Epidermal melanocyte (primary cell): ENCODE data around the gene STK38L.

Source experiments
- DNase-seq: peaks from one replicate; pipeline ENCODE4 v3.0.0; 2011; ENCODE audit warnings: low spot score; ENCODE audit not compliant: insufficient read length

STK38L gene

DNA sequence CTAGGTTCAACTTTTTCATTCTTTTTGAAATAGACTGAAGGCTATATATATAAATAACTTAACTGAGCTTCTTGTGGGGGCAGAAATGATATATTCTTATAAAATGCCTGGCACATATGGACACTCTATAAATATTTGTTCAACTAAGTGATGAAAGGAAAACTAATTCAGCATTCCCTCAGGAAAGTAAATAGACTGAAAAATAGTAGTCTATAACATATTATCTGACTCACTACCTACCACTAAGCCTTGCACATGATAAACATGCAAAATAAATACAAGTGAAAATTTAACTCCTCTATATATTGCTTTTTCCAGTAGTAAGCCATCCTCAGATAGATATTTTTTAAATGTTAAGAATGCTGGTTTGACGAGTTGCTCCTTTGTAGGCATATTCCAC lies 72.9 kb downstream of the STK38L start:
- DNase-seq: no peak

- no peak for DNase-seq
These were observed 75.3 kb downstream of the STK38L start for GRCh38 chr12:27319409-27319808.

DNA sequence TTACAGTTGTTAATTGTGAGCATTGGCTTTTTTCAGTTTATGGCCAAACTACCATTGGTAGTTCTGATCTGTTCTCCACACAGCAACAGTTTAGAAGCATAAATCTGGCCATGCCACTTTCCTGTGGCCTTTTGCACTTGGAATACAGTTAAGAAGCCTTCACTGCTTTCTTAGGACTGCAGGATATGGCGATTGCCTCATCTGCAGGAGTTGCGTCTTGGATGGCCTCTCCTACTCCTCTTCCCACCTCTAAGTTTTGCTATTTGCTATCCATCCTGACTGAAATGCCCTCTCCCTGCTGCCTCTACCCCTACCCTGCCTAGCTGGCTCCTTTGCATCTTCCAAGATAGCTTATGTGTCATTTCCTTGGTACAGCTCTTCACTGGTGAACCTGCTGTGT lies 75.8 kb downstream of the STK38L start:
- DNase-seq: no peak

DNA sequence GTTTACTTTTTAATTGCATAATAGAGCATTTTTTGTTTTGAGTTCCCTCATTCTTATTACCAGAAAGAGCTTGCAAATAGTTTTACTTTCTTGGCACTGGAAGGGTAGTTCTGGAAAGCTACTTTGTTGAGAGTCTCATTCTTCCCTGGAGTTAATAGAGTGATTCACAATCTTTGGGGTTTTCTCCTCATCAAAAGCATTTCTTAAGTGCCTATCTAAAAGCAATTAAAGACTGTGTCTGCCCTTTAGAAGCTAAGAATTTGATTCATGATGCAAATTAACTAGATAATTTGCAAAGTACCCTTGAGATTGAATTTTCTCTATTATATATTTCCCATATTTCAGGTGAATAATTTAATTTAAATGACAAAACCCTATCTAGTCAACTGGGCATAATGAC lies 80.4 kb downstream of the STK38L start:
- no peak for DNase-seq

DNA sequence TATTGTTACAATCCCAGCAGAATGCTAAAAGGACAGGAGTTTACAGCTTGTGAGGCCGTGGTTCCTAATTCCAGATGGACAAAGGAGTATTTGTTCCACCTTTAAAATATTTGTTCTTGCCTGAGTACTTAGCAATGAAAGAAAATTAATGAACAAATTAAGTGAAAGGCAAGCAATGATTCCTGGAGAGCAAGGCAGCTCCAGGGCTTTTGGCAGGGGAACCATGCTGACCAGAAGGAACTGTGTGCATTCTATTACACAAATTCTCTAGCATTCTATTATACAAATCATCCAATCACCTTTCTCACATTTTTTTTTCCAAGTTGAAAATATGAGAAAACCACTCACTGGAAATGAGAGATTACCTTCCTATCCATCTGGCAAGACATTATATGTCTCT lies 86.8 kb downstream of the STK38L start:
- DNase-seq: no peak

- no peak for DNase-seq
These were observed 87.3 kb downstream of the STK38L start for GRCh38 chr12:27331291-27331926.

GRCh38 chr12:27331927-27332324 lies 87.8 kb downstream of the STK38L start:
- DNase-seq: no peak

DNA sequence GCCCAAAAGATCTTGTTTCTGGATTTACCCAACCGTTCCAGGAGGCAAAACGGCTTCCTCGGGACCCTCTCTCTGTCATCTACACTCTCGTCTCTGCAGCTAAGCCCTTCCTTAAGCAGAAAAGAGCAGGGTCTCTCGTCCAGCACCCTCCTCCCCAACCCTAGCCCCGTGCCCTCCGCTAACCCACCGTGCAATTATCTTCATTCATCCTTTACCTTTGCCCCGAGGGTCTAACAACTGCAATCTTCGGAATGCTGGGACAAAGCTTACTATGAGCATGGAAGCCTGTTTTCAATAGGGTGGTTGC lies 88.3 kb downstream of the STK38L start:
- DNase-seq: no peak

- DNase-seq: no peak
These were observed 88.8 kb downstream of the STK38L start, which contains the start of gene BMAL2 for GRCh38 chr12:27332714-27333402. Gene BMAL2 (plus strand): TSS chr12:27332836. CDS start chr12:27333073, 237 bp downstream.

DNA sequence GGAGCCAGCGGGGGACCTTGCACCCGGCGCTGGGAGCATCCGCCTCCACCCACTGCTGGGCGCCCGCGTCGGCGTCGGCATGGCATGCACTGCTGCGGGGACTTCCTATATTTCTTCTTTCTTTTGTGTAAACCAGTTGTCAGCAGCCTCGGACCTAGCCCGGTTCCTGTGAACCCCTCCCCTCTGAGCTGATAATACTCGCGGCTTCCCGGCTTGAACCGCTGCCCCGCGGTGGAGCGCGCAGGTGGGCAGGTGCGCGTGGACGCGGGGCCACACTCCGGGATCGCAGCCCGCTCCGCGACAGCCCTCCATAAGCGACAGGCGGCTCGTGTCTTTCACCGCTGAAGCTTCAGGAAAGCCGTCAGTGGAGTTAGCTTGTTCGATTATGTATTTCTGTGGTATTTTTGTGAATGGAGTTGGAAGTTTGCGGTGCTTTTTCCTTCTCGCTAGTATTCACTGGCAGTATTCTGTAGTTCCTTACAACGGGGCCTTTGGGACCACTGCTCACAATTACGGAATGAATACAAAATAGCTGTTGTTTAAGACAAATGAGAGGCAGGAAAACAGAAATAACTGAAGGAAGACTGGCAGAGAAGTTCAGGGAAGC lies 89.4 kb downstream of the STK38L start:
- DNase-seq: no peak

DNA sequence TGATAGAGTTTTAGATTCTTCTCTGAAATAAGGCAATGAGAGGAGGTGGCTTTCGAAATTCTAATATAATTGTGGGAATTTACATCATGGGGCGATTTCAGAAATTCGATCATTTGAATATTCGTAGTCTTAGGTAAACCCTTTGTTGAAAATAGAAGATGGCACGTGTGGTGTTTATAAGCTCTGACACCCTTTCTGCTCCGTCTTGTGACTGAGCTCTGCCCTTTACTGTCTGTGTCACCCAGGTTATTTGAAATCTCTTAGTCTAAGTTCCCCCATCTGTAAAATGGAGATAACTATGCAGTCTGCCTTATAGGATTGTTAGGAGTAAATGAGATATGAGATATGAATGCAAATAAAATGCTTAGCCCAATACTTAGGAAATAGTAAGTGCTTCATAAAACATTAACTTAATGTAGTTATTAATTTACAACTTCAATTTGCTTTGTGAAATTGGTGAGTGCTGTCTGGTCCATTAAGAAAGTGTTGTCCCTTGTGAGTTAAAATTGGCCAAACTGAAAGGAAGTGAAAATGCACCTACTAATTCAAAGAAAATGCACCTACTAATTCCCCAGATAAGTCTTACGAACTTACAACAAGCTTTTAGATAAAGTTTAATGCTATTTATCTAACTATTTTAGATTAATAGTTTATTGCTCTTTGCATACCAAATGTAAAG lies 90.1 kb downstream of the STK38L start:
- DNase-seq: no peak

DNA sequence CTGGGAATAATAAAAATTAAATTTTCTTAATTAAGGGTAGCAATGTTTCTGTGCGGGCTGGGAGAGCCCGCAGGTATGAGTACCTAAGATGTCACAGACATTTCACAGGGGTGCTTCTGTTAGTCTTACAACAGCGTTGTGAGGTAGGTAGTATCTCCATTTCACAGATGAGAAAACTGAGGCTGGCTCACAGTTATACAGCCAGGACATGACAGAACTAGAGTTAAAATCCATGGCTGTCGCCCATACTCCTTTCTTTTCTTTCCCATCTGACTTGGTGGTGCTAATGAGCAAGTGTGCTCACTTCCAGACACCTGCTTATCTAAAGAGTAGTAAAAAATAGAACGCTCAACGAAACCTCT lies 90.6 kb downstream of the STK38L start:
- no peak for DNase-seq

- DNase-seq: no peak
These were observed 91.5 kb downstream of the STK38L start for GRCh38 chr12:27335364-27336281.

- DNase-seq: no peak
These were observed 92.2 kb downstream of the STK38L start for GRCh38 chr12:27336282-27336653.

GRCh38 chr12:27337376-27337775 lies 93.3 kb downstream of the STK38L start:
- no peak for DNase-seq

GRCh38 chr12:27338473-27338872 lies 94.4 kb downstream of the STK38L start:
- no peak for DNase-seq

DNA sequence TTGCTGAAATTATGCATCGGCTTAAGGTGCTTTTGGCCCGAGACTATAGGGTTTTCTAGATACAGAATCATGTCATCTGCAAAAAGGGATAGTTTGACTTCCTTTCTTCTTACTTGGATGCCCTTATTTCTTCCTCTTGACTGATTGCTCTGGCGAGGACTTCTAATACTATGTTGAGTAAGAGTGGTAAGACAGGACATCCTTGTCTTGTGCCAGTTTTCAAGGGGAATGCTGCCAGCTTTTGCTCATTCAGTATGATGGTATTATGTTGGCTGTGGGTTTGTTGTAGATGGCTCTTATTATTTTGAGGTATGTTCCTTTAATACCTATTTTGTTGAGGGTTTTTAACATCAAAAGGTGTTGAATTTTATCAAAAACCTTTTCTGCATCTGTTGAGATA lies 96.9 kb downstream of the STK38L start:
- DNase-seq: no peak

DNA sequence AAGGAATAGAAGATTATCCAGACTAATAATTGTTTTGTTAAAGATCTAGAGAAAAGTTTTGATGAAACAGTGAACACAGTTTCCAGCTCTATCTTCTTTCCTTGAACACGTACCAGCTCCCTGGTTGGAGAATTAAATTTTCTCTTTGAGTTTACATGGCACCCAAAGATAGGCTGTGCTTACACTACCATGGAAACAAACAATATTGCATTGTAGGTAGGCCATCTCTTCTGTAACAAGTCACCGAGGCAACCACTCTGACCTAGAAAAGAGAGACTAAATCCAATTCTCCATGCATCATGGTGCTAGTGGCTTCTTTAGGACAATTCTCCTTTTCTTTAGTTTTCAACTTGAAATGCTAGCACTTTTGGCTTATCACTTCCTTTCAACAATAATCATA lies 98.5 kb downstream of the STK38L start:
- no peak for DNase-seq

DNA sequence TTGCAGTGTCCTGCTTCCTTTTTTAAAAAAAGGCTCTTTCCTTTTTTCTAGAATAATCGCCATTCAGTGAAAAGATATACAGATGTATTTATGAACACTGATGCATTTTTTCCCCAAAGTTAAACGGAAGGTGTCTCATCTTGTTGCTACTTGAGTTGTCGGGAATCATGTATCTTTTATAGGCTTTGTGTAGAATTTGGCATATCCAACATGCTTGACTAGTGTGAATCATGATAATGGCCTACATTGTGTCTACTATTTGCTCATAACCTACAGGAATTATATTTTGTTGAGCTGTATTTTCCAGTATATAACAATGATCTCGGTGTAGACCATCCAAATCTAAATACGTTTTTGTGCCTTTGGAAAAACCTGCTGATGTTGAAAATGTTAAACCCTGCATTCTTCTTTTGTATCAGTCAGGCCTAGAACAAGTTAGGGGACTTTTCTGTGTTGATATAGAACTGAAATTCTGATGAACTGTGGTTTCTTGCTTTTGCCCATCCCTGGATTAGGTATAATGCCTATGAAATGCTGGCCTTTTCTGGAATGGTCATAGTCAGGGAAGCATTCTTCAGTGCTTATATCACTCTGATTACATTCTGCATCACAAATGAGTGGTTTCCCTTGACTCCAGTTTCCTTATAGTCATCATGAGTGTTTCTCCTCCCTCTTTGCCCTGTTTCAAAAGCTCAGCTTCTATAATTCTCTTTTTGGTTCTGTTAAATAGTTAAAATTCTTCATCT lies 99.3 kb downstream of the STK38L start:
- no peak for DNase-seq

GRCh38 chr12:27344246-27344645 lies 100.2 kb downstream of the STK38L start:
- DNase-seq: no peak

DNA sequence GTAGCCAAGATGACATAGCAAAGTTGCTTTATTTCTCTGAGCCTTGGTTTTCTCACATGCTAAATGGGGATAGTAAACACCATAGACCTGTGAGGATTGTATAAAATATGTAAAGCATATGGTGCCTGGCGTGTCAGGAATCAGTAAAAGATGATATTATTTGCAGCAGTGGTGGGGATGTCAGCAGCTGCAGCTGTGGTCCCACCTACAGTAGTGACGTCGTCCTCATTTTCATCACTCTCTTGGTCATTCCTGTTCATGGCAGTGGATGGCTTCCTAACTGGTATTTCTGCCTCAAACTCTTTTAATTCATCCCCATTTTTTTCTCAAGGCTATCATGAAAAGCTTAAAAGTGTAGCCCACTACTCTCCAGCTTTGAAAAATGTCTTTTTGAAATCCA lies 100.7 kb downstream of the STK38L start:
- DNase-seq: no peak
